GM13977 (cell line): Measurements from ENCODE around the gene UBAC2.
A peak's percentile ranks its signal among the peaks of the same experiment; 100 is the strongest.

Experiments
- DNase-seq: peaks from one replicate; pipeline ENCODE4 v3.0.0; 2012; ENCODE audit warnings: low spot score
- in situ Hi-C: fragments of 300-500 bp; cut with MboI; formaldehyde crosslinking; loops from one replicate; pipeline ENCODE4 v1.12.0; 2022; ENCODE audit warnings: low sequenced_read_pairs, low pct_unique_long_range_greater_than_20kb, mixed read lengths, inconsistent platforms; ENCODE audit not compliant: unreplicated experiment
- TF ChIP-seq, protein P1 (sequence below): IDR thresholded peaks from 2 replicates; pipeline ENCODE4 v1.5.1; 2012; ENCODE audit warnings: mild to moderate bottlenecking, control low read depth; ENCODE audit not compliant: insufficient read depth; ENCODE audit errors: extremely low read depth, missing control alignments

The UBAC2 gene

DNA sequence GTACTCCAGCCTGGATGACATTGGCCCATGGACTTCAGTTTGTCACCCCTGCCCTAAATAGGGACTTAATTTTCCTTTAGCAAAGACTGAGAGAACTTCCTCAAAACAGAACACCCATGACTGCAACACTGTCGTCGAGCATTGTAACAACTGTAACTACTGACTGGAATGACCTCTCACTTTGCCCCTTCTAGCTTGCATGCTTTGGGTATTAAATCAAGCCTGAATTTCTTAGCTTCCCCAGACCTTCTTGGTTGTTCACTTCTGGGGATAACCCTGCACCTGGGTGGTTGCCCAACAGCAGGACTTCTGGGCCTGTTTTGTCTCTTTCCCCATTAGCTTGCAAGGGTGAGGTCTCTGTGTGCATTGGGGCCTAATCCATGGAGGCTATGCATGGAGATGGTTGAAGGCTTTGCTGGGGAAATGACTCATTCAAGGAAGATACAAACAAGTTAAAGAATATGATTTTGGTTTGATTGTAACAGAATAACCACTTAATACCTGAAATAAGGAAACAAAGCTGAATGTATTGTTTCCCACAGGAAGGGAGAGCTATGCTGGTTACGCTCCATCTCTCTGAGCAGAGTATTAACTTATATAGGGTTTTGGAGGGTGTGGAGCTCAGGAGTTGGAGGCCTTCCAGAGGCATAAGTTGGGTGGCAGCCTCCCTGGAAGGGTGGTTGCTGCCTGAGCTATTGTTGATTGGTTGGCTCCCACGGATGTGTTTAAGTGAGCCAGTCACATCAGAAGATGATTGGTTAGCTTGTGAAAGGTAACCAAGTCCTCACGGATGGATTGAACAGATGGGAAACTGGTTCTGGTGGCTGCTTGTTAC lies 34.7 kb upstream of the UBAC2 start:
- in situ Hi-C loops: no loop called here
- DNase-seq: no peak
- TF ChIP-seq, protein P1, sequence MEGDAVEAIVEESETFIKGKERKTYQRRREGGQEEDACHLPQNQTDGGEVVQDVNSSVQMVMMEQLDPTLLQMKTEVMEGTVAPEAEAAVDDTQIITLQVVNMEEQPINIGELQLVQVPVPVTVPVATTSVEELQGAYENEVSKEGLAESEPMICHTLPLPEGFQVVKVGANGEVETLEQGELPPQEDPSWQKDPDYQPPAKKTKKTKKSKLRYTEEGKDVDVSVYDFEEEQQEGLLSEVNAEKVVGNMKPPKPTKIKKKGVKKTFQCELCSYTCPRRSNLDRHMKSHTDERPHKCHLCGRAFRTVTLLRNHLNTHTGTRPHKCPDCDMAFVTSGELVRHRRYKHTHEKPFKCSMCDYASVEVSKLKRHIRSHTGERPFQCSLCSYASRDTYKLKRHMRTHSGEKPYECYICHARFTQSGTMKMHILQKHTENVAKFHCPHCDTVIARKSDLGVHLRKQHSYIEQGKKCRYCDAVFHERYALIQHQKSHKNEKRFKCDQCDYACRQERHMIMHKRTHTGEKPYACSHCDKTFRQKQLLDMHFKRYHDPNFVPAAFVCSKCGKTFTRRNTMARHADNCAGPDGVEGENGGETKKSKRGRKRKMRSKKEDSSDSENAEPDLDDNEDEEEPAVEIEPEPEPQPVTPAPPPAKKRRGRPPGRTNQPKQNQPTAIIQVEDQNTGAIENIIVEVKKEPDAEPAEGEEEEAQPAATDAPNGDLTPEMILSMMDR: no peak

DNA sequence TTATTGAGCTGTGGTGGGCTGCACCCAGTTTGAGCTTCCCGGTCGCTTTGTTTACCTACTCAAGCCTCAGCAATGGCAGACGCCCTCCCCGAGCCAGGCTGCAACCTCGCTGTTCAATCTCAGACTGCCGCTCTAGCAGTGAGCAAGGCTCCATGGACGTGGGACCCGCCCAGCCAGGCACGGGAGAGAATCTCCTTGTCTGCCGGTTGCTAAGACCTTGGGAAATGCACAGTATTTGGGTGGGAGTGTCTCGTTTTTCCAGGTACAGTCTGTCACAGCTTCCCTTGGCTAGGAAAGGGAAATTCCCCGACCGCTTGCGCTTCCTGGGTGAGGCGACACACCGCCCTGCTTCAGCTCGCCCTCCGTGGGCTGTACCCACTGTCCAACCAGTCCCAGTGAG lies 27.7 kb upstream of the UBAC2 start:
- no peak for DNase-seq
- in situ Hi-C loops: loop anchor here (10.0 kb wide), 1 partner anchor 262 kb away; no protein-coding TSS in a partner anchor
- TF ChIP-seq, protein P1: no peak

DNA sequence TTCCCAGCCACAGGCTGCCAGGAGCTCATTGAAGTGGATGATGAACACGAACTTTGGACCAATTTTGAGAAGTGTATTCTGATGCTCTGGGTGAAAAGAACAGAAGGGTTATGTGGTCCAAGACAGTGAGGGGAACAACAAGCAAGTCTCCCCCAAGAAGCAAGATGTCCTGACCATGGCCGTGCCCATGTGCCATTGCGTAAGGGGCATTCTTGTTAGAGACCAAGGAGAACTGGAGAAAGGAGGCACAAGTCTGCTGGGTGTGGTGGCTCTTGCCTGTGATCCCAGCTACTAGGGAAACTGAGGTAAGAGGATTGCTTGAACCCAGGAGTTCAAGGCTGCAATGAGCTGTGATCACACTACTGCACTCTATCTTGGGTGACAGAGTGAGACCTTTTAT lies 27.0 kb upstream of the UBAC2 start:
- in situ Hi-C loops: loop anchor here (10.0 kb wide), 1 partner anchor 261 kb away; no protein-coding TSS in a partner anchor
- DNase-seq: no peak
- TF ChIP-seq, protein P1: no peak

DNA sequence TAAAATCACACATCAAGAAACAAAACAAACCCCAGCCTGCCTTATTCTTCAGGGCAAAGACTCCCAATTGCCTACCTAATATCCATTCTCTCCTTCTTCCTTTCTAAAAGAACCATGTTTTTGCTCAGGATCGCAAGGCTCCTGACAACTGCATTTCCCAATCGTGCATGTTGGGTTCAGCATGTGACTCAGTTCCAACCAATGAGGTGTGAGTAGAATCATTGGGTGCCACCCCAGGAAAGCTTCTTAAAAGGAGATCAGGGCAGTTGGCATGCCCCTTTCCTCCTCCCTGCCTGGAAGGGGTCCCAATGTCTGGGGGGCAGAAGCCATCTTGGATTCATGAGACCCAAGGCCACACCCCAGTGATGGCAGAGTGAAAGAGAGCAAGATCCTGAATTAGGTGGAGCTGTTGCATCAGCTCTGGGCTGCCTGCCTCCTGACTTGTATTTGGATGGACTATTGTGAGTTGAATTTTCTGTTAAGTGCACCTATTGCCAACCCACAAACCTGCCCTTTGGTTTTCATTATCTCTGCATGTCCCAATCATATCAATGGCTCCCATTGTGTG lies 26.0 kb upstream of the UBAC2 start:
- in situ Hi-C loops: loop anchor here (5.0 to 10.0 kb wide), 2 partner anchors 88 to 260 kb away; no protein-coding TSS in a partner anchor
- DNase-seq: no peak
- TF ChIP-seq, protein P1: no peak

DNA sequence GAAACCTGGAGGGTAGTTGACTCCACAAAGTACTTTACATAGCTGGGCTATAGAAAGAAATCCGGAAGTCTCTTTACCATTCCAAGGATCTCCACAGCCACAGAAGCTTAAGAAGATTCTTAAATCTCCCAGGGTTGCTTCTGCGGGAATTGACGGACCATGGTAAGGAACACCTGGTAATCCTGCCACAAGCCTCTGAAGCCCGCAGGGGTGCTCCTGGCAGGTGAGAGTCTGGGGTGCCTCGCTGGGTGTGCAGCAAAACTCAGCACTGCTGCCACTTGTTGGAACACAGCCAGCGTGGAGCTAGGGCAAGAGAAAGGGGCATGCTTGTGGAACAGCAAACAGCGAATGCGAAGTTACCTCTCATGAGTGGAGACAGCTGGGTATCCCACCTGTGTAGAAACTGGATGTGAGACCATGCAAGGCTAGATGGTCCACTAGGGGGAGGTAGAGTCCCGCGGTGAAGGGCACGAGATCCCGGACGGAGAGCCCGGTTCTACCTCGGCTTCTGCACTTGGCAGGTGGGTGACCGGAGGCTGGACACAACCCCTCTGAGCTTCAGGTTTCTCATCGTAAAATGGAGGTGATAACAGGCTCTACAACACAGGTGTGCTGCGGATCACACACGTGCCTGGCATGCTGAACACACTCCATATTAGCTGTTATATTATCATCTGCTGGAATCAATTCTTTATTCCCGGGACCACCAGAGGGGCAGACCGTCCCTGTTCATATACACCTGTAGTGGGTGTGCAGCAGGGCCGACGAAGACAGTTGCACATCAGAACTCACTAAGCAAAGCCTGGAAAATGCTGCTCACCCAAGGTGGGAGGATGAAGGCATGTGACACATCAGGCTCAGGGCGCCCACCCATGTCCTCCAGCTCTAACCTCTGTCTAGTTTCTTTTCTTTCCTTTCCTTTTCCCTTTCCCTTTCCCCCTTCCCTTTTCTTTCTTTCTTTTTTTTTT lies 24.1 kb upstream of the UBAC2 start:
- DNase-seq: peak; percentile 82
- TF ChIP-seq, protein P1: peak; percentile 87
- in situ Hi-C loops: loop anchor here (5.0 to 10.0 kb wide), 2 partner anchors 86 to 258 kb away; no protein-coding TSS in a partner anchor

DNA sequence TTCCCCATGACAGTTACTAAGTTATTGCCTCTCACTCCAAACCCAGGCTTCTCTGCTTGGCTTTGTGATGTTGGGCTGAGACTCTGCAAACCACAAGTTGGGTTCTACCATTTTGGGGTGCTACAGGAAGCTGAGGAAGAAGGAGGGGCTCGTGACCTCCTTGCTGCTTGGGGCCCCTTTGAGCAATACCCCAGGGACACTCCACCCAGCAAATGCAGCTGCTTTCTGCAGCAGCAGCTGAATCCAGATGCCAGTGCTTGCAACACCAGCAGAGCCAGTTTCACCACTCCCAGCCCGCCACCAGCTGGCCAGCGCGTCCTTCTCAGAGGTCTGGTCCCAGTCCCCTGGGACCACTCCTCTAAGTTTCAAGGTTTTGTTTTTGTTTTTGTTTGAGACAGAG lies 22.0 kb upstream of the UBAC2 start:
- in situ Hi-C loops: loop anchor here (5.0 to 10.0 kb wide), 2 partner anchors 84 to 256 kb away; no protein-coding TSS in a partner anchor
- TF ChIP-seq, protein P1: no peak
- DNase-seq: no peak
